IMR-90 (cell line): ENCODE data around the gene DEPDC1.

Source experiments
- CHD1 ChIP-seq: IDR thresholded peaks from 2 replicates; pipeline ENCODE4 v1.6.1; 2012; ENCODE audit warnings: low read depth, low read length, improper control_type of control experiment
- MAZ ChIP-seq: IDR thresholded peaks from 2 replicates; pipeline ENCODE4 v1.6.1; 2012; ENCODE audit warnings: low read depth, mild to moderate bottlenecking, low read length, improper control_type of control experiment, moderate library complexity, borderline replicate concordance
- POLR2A ChIP-seq: IDR thresholded peaks from 2 replicates; pipeline ENCODE4 v1.6.1; 2012; ENCODE audit warnings: mild to moderate bottlenecking, low read depth, low read length
- TF ChIP-seq, protein P1 (sequence below): conservative IDR thresholded peaks from 2 replicates; pipeline ENCODE4 v1.5.1; 2012; ENCODE audit warnings: mild to moderate bottlenecking, low read depth, low read length, improper control_type of control experiment

DNA sequence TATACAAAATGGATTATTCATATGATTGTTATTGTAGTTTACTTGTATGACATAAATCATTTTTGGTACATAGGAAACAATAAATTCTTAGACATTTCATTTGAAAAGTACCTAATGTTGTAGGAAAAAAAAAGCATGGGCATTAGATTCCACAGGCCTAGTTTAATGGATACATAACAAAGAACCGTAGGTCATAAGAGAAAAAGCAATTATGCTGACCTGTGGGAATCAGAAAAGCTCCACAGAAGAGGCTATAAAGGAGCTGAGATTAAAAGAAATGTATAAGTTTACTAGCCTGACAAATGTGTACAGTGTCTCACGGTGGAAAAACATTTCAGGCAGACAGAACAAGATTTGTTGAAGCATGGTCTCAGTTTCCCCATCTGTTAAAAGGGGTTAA is 3.7 kb downstream of the DEPDC1 start:
- TF ChIP-seq, protein P1, sequence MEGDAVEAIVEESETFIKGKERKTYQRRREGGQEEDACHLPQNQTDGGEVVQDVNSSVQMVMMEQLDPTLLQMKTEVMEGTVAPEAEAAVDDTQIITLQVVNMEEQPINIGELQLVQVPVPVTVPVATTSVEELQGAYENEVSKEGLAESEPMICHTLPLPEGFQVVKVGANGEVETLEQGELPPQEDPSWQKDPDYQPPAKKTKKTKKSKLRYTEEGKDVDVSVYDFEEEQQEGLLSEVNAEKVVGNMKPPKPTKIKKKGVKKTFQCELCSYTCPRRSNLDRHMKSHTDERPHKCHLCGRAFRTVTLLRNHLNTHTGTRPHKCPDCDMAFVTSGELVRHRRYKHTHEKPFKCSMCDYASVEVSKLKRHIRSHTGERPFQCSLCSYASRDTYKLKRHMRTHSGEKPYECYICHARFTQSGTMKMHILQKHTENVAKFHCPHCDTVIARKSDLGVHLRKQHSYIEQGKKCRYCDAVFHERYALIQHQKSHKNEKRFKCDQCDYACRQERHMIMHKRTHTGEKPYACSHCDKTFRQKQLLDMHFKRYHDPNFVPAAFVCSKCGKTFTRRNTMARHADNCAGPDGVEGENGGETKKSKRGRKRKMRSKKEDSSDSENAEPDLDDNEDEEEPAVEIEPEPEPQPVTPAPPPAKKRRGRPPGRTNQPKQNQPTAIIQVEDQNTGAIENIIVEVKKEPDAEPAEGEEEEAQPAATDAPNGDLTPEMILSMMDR, result no peak
- TF ChIP-seq MAZ (no peak), CHD1 (no peak), POLR2A (no peak)
